SKM-1 (cell line): ENCODE results near the gene BASP1.

Experiments used
- DNase-seq: peaks from one replicate; lab custom pipeline; 2025; ENCODE audit not compliant: unreplicated experiment; lab: John Stamatoyannopoulos, UW

BASP1 gene

DNA sequence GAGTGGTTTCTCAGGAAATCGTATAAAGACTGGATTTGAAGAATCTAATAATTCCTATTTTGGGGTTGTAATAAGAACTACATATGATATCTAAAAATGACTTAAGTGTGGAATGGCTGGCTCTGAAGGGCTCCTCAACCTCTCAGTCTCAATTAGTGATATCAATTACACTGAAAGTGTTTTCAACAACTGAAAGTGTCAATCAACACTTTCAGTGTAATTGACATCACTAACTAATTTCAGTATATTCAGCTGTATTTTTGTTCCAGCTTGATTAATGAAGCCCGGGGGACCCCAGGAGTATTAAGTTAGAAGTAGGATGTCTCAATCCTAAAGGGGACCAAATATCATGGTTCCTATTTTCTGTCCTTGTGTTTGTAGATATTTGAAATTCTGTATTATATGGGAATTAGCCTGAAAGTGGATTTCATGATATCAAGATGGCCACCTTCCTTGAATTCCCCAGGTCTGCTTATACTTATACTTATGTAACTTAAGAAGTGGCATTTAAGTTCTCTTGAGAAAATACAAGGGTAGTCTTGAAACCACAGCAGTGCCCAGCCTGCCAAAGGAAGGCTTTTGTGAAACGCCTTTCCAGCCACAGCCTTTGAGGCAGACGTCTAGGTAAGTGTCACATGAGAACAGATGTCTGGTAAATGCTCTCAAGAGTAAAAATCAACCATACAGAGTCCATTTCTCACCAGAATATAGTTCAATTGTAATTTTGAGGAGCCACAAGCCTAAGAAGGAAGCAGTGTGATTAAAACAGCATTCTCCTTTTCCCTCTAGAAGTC, 4.6 kb downstream of the BASP1 start:
- DNase-seq: no peak

DNA sequence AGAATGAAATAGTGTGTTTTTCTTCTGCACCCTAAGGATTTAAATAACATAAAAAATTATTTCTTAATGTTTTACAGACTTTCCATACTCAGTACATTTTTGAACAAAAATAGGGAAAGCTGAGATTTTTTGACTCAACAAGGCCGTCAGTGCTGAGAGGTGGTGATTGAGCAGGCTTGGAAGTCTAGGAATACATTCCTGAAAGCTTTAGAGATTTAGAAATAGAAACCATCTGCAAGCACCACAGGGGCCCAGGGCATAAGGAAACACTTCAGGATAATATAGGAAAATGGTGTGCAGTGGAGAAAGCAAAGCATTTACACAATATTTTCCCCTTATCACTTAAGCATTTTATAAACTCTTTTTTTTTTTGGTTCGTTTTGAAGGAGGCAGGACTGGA, 5.2 kb downstream of the BASP1 start:
- no peak for DNase-seq

GRCh38 chr5:17223367-17224185, 6.1 kb downstream of the BASP1 start:
- no peak for DNase-seq

DNA sequence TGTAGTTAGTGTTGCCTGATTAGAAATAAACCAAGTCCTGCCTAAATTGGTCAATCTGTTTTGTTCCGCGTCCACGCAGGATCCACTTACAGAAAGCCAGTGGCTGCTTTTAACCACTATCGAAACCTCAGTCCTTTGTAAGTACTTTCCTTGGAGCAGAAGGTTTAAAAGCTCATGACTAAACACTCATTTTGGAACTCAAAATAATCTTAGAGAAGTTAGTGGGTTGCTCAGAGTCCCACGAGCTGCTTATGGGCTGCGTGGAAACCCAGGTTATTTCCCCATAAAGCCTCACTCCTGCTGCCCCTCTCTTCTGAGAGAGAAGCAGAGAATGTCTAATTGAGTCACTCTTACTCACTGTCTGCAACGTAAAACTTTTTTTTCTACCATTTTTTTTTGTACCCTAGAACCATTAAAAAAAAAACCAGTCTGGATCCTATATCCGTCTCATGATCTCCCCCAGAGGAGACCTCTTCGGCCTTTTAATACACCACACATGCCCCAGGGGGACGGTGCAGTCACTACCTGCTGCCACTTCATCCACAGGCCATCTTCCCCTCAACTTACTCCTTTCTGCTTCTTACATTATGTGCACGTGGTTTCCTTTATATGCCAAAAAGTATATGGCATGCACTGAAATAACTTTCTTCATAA, 7.6 kb downstream of the BASP1 start:
- DNase-seq: no peak

- no peak for DNase-seq
Observed at GRCh38 chr5:17225520-17225919, 8.1 kb downstream of the BASP1 start.

- DNase-seq: no peak
Observed at GRCh38 chr5:17227868-17228267, 10.4 kb downstream of the BASP1 start.

DNA sequence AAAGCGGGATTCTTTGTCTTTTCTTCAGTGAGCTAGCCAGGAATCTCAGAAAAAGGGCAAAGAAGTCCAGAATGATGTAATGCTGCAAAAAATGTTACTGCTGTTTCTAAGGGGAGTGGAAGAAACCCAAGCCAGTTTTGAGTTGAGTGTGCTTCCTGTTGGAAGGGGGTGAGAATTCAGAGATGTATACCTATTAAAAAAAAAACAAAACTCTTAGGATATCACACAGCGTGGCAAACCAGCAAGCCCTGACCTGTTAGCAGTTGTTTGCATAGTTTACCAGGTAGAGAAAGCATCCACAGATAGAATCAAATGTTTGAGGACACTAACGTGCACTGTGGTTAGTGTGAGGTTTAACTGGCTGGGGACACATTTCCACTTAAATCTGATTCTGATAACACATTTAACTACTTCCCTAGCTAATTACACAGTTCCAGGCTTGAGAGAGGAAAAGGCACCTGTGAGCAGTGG, 11.4 kb downstream of the BASP1 start:
- no peak for DNase-seq

DNA sequence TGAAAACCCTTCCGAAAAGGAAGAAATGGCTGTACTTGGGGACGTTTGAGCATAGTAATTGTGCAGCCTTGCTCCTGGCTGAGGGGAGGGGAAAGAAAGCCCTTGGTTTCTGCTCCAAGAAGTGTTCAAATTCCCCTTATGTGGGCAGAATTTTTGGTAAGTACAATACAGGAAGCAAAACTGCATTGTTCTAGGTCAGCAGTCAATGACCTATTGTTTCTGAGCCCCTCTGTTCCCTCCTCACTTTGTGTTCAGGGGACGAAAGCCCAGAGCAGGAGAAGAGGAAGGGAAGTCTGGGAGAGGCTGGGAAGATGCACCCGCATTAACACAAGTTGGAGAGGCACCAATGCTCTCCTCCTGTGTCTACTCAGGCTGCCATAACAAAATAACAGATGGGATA, 11.9 kb downstream of the BASP1 start:
- DNase-seq: no peak

GRCh38 chr5:17230191-17230590, 12.8 kb downstream of the BASP1 start:
- no peak for DNase-seq

DNA sequence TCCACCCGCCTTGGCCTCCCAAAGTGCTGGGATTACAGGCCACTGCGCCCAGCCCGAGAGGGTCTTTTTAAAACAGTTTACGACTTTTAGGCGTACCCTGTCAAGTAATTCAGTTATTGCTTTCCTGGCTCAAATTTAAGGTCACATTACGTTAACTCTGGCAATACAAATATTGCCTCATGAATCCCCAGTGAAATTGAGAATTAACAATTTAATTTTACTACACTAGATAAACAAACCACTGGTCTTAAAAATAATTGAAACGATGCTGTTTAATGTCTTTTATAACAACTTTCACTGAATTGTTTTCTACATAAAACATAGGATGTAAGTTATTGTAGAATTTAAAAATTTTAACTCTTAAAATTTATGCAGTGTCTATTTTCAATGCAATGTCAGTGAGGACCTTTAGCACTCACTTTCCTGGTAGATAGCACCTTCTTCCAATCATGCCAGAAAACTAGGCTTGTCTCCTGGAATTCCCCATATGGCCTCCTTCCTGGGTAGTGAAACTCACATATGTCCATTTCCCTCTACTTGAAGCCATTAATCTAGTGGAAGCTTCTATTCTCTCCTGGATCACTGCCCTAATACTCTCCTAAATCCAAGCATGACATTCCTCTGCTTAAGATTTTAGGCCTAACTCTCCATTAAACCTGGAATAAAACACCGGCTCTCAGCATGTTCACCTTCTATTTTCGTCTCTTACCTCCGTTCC, 13.5 kb downstream of the BASP1 start:
- no peak for DNase-seq

DNA sequence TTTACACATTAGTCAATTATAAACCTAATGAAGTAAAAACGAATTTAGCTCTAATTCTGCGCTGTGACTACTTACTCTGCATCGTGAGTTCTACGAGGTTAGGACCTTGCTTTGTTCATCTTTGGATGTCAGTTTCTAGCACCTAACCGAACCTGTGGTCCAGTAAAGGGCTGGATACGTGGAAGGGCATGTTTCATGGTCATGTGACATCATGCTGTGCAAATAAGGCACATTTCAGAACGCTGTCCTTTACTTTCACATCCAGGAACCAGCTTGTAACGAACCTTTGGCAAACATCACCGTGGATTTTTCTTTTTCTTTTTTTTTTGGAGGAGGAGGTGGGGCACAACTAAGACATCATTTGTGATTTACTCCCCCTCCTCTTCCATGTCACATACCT, 15.0 kb downstream of the BASP1 start:
- DNase-seq: no peak

- no peak for DNase-seq
Observed at GRCh38 chr5:17233488-17233887, 16.1 kb downstream of the BASP1 start.

DNA sequence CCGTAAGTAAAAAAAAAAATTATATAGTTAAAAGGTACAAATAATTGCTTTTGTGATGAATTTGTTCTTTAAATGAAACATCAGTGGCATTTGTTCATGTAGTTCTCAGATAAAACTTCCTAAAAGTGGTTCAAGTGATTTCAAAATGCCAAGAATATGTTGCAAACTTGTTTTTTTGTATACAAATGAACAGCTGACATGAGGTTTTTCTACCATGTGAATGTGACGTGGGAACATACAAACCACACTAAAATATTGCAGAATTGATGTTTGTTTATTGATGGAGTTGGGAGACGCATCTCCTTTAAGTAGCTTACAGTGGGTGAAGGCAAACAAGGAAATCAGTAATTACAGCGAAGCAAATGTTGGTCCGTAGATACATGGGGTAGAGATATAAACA, 16.9 kb downstream of the BASP1 start:
- DNase-seq: no peak

DNA sequence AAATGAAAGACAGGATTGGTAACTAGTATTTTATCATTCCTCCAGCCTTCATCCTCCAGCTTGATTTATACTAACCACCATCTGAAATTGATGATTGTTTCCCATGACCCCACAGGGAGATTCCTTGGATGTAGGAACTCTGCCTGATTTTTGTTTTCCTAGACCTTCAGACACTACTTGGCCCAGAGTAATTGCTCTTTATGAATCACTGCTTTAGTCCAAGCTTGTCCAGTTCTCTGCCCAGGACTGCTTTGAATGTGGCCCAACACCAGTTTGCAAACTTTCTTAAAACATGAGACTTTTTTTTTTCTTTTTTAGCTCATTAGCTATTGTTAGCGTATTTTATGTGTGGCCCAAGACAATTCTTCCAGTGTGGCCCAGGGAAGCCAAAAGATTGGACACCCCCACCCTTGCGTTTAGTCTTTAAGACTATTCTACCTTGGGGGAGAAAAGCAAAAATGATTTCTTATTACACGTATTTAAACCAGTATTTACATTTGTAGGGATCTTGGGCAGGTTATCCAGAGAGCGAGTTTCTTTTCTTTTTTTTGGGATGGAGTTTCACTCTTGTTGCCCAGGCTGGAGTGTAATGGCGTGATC, 18.4 kb downstream of the BASP1 start:
- no peak for DNase-seq

DNA sequence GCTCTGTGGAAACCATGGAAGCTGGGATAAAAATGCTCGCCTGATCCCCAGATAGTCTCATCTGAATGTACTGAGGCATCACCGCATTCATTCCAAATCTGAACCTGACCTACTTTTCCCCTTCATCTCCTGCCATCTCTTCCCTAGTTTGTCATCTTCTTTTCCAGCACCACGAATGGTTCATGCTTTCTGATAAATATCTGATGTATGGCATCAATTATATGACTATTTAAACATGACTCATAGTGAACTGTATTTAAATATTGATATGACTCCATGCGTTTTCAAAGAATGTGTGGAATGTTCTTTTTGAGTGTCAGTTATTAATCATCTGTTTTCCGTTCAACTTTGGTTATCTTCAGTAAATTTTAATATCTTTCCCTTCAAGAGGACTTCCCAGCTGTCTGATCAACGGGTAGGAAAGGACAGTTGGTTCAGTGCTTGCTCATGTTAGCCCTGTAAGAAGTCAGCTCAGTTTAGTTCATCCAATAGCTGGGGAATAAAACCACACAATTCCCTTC, 21.1 kb downstream of the BASP1 start:
- DNase-seq: no peak

DNA sequence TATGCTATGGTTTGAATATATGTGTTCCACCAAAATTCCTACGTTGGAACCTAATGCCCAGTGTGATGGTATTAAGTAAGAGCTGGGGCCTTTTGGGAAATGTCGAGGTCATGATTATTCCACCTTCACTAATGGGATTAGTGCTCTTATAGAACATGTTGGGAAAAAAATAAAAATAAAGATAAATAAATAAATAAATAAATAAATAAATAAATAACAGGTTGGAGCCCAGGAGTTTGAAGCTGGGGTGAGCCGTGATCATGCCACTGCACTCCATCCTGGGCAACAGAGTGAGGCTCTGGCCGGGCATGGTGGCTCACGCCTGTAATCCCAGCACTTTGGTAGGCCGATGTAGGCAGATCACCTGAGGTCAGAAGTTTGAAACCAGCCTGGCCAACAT, 22.5 kb downstream of the BASP1 start:
- no peak for DNase-seq

DNA sequence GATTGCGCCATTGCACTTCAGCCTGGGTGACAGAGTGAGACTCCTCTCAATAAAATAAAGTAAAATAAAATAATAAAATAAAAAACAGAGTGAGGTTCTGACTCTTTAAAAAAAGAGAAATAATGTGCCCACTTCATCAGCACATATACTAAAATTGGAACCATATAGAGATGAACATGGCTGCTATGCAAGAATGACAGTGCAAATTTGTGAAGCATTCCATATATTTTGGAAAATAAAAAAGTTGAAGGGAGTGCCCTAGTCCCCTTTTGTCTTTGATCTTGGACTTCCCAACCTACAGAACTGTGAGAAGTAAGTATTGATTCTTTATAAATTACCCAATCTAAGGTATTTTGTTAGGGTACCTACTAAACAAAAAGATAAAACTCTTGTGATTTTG, 23.1 kb downstream of the BASP1 start:
- DNase-seq: no peak

- DNase-seq: no peak
Observed at GRCh38 chr5:17241635-17242034, 24.2 kb downstream of the BASP1 start.

GRCh38 chr5:17243287-17244063, 26.0 kb downstream of the BASP1 start:
- DNase-seq: no peak
